ENCODE data around the gene NDUFB8. TPM values are rescaled to one million over a fixed set of nuclear protein-coding genes. Genes with fewer than 3 reads are reported as not detected.
A peak's percentile ranks its signal among the peaks of the same experiment; 100 is the strongest.

The NDUFB8 gene
- polyA plus RNA-seq, 1 experiment = 204 TPM

DNA sequence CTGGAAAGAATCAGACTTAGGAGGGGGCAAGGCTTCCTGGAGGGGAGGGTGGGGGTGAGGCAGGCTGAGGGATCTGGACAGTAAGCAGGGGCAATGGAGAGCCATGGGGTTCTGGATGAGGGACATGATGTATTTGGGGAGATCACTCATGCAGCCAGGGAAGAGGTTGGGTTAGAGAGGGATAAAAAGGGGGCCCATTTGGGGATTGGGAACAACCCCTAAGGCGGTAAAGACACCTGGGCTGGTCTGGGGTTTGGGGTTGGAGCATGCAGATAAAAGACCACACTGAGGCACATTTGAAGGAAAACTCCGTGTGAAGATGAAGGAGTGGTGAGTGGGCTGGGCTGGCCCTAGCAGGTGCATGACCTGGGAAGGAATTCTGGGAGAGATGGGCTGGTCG is 36.9 kb upstream of the NDUFB8 start:
- peaks cover 11% of the 10 kb centered on the region for H3K9me3 ChIP-seq (ENCODE audit: control insufficient read depth, insufficient read depth, low read length)
- CTCF ChIA-PET = no interaction called here
- no peak for DNase-seq (ENCODE audit: low read depth, low spot score)
- peaks cover 77% of the 10 kb centered on the region for H3K27me3 ChIP-seq (ENCODE audit: control insufficient read depth, insufficient read depth, low read length)
- POLR2A ChIA-PET = no interaction called here
- H3K4me3 ChIP-seq (ENCODE audit: low read depth, low read length) = no peak overlapping the region
- TF ChIP-seq CTCF (IDR thresholded peaks at IDR 0.05; ENCODE audit: low read depth, low read length) = no peak
- H3K27ac ChIP-seq (ENCODE audit: low read depth, low read length) = no peak overlapping the region

- DNase-seq (ENCODE audit: low read depth, low spot score) = no peak
- TF ChIP-seq CTCF (IDR thresholded peaks at IDR 0.05; ENCODE audit: low read depth, low read length) = no peak
- ChIA-PET POLR2A (no interaction called here), CTCF (interaction anchor here (1.1 to 6.7 kb wide), 3 partner anchors 14 to 314 kb away, joined by 3 to 66 read pairs (median 3); no protein-coding TSS in a partner anchor)
- Histone ChIP-seq H3K27me3 (ENCODE audit: control insufficient read depth, insufficient read depth, low read length) (peaks cover 66% of the 10 kb centered on the region), H3K4me3 (ENCODE audit: low read depth, low read length) (no peak overlapping the region), H3K9me3 (ENCODE audit: control insufficient read depth, insufficient read depth, low read length) (peaks cover 11% of the 10 kb centered on the region), H3K27ac (ENCODE audit: low read depth, low read length) (no peak overlapping the region)
These were observed 35.7 kb upstream of the NDUFB8 start for GRCh38 chr10:100565206-100565985.

- Histone ChIP-seq H3K27ac (ENCODE audit: low read depth, low read length) (no peak overlapping the region), H3K9me3 (ENCODE audit: control insufficient read depth, insufficient read depth, low read length) (peaks cover 11% of the 10 kb centered on the region), H3K4me3 (ENCODE audit: low read depth, low read length) (no peak overlapping the region), H3K27me3 (ENCODE audit: control insufficient read depth, insufficient read depth, low read length) (peaks cover 37% of the 10 kb centered on the region)
- peak; percentile 72 for TF ChIP-seq CTCF (IDR thresholded peaks at IDR 0.05; ENCODE audit: low read depth, low read length)
- no peak for DNase-seq (ENCODE audit: low read depth, low spot score)
- POLR2A ChIA-PET = interaction anchor here (1.5 kb wide), 1 partner anchor 316 kb away, joined by 4 read pairs; no protein-coding TSS in a partner anchor
- CTCF ChIA-PET = interaction anchor here (0.6 to 6.7 kb wide), 4 partner anchors 11 to 317 kb away, joined by 3 to 66 read pairs (median 6); no protein-coding TSS in a partner anchor
These were observed 32.5 kb upstream of the NDUFB8 start for GRCh38 chr10:100562008-100562672.

DNA sequence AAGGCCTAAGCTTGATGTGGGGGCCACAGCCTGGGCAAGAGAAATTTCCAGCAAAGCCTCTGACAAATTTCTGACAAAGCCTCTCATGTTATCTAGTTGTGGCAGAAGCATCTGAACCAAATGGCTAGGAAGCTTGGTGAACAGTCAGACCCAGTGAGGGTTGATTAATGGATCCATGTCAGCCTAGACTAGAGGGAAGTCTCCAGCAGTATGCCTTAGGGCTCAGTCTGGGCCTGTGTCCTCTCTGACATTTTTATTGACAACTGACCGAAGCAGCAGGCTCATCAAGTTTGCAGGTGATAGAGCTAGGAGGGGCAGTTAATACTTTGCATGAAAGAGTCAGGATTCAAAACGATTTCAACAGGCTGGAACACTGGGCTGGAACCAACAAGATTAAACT is 31.3 kb upstream of the NDUFB8 start:
- POLR2A ChIA-PET = no interaction called here
- H3K27ac ChIP-seq (ENCODE audit: low read depth, low read length) = no peak overlapping the region
- CTCF ChIA-PET = interaction anchor here (6.7 kb wide), 1 partner anchor 318 kb away, joined by 66 read pairs; no protein-coding TSS in a partner anchor

More for the DNA sequence above, 31.3 kb upstream of the NDUFB8 start:
- Histone ChIP-seq H3K9me3 (ENCODE audit: control insufficient read depth, insufficient read depth, low read length) (peaks cover 11% of the 10 kb centered on the region), H3K27me3 (ENCODE audit: control insufficient read depth, insufficient read depth, low read length) (peaks cover 26% of the 10 kb centered on the region), H3K4me3 (ENCODE audit: low read depth, low read length) (no peak overlapping the region)
- DNase-seq (ENCODE audit: low read depth, low spot score) = no peak
- no peak for TF ChIP-seq CTCF (IDR thresholded peaks at IDR 0.05; ENCODE audit: low read depth, low read length)
